Gastroesophageal sphincter (tissue), 4 donors: ENCODE results near the gene ABHD2. TPM values are rescaled to one million over a fixed set of nuclear protein-coding genes. Genes with fewer than 3 reads are reported as not detected.
"Not testable (repeated sequence)": the region's sequence is repeated elsewhere in the genome, so short reads cannot be mapped to it uniquely, and the experiment has no call there.

Experiments
- ATAC-seq: fragments of 150-250 bp; one replicate; pipeline ENCODE4 v1.9.1; 2016; ENCODE audit warnings: mild to moderate bottlenecking, moderate library complexity
- H3K27ac ChIP-seq, 4 donors: fragments of 200-600 bp; sonication (generic) in 3 of 4; 1 replicate in 3 of 4; 2 replicates in 1 of 4; pipeline ENCODE4 v1.5.1; 2016 to 2019
- H3K27me3 ChIP-seq: fragments of 200-600 bp; sonication (generic); one replicate; pipeline ENCODE4 v1.5.1; 2019
- H3K36me3 ChIP-seq, 2 donors: fragments of 200-600 bp; sonication (generic); one replicate each; pipeline ENCODE4 v1.5.1; 2019; ENCODE audit warnings: control low read depth in 1 of 2
- H3K4me1 ChIP-seq, 3 donors: fragments of 200-600 bp; sonication (generic); 1 replicate in 2 of 3; 2 replicates in 1 of 3; pipeline ENCODE4 v1.5.1; 2016 to 2019; ENCODE audit warnings: control low read depth in 2 of 3
- H3K4me3 ChIP-seq, 2 donors: fragments of 200-600 bp; sonication (generic); one replicate each; pipeline ENCODE4 v1.5.1; 2019; ENCODE audit warnings: mild to moderate bottlenecking in 1 of 2, moderate library complexity in 1 of 2
- H3K9me3 ChIP-seq, 3 donors: fragments of 200-600 bp; sonication (generic); one replicate each; pipeline ENCODE4 v1.5.1; 2017 to 2019; ENCODE audit warnings: control low read depth in 2 of 3
- EP300 ChIP-seq: sonication (generic); formaldehyde crosslinking; IDR thresholded peaks from one replicate; pipeline ENCODE4 v1.6.1; 2017; ENCODE audit warnings: antibody characterized with exemption, mild to moderate bottlenecking
- POLR2A ChIP-seq, 2 donors: fragments of 450-650 bp; IDR thresholded peaks; one replicate each; pipeline ENCODE4 v1.6.1; 2017; ENCODE audit warnings: antibody characterized with exemption in 2 of 2, mild to moderate bottlenecking in 2 of 2, moderate library complexity in 1 of 2
- POLR2AphosphoS5 ChIP-seq: sonication (generic); formaldehyde crosslinking; IDR thresholded peaks from one replicate; pipeline ENCODE4 v1.6.1; 2017; ENCODE audit warnings: antibody characterized with exemption
- WGBS, 2 donors: methylation state at CpG; one replicate each; pipeline ENCODE4 v1.1.5; 2018; ENCODE audit warnings: low coverage in 1 of 2; 5-methylcytosine and 5-hydroxymethylcytosine counted together
- total RNA-seq, 4 donors: library from RNA; depleted of rRNA; stranded (reverse); fragments of >200 nt; gene quantifications; one replicate each; pipeline ENCODE4 v1.1.0, GENCODE V29; 2016
- TF ChIP-seq, protein P1 (sequence below), 4 experiments: fragments of 200-600 bp in 2 of 4; fragments of 450-650 bp in 2 of 4; sonication (generic) in 1 of 4; IDR thresholded peaks; one replicate each; pipeline ENCODE4 v1.5.1; 2017 to 2019; ENCODE audit warnings: antibody characterized with exemption in 4 of 4, mild to moderate bottlenecking in 2 of 4, moderate library complexity in 2 of 4

Gene ABHD2
- total RNA-seq, 4 donors from 2014 or later, result 54.6 to 108 (median 75.9) TPM

DNA sequence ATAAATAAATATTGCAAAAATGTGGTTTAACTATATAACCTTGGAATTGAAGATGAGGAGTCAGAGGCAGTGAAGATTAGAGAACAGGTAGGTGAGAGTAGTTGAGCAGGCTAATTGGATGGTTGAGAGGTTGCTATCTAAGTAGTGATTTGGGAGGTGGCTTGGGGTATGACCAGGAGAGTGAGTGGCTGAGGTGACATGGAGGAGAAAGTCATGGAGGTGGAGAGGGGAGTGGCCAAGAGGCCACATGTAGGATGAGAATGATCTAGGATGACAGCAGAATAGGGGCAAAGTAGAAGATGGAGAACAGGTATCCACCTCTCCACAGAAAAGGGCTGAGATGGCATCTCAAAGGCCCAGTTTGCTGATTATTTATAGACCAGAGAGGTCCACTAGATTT lies 143.6 kb downstream of the ABHD2 start:
- no peak overlapping the region for H3K4me3 ChIP-seq
- no peak for ATAC-seq
- TF ChIP-seq EP300, result no peak
- TF ChIP-seq, protein P1, sequence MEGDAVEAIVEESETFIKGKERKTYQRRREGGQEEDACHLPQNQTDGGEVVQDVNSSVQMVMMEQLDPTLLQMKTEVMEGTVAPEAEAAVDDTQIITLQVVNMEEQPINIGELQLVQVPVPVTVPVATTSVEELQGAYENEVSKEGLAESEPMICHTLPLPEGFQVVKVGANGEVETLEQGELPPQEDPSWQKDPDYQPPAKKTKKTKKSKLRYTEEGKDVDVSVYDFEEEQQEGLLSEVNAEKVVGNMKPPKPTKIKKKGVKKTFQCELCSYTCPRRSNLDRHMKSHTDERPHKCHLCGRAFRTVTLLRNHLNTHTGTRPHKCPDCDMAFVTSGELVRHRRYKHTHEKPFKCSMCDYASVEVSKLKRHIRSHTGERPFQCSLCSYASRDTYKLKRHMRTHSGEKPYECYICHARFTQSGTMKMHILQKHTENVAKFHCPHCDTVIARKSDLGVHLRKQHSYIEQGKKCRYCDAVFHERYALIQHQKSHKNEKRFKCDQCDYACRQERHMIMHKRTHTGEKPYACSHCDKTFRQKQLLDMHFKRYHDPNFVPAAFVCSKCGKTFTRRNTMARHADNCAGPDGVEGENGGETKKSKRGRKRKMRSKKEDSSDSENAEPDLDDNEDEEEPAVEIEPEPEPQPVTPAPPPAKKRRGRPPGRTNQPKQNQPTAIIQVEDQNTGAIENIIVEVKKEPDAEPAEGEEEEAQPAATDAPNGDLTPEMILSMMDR (IDR thresholded peaks at IDR 0.05), result no peak
- TF ChIP-seq POLR2AphosphoS5, result no peak
- no peak for TF ChIP-seq POLR2A (IDR thresholded peaks at IDR 0.05)
- H3K27me3 ChIP-seq, result peaks cover 3% of the 10 kb centered on the region
- no peaks in the 10 kb centered on the region for H3K4me1 ChIP-seq
- H3K9me3 ChIP-seq, result no peaks in the 10 kb centered on the region
- no peak overlapping the region for H3K27ac ChIP-seq
- no peaks in the 10 kb centered on the region for H3K36me3 ChIP-seq

DNA sequence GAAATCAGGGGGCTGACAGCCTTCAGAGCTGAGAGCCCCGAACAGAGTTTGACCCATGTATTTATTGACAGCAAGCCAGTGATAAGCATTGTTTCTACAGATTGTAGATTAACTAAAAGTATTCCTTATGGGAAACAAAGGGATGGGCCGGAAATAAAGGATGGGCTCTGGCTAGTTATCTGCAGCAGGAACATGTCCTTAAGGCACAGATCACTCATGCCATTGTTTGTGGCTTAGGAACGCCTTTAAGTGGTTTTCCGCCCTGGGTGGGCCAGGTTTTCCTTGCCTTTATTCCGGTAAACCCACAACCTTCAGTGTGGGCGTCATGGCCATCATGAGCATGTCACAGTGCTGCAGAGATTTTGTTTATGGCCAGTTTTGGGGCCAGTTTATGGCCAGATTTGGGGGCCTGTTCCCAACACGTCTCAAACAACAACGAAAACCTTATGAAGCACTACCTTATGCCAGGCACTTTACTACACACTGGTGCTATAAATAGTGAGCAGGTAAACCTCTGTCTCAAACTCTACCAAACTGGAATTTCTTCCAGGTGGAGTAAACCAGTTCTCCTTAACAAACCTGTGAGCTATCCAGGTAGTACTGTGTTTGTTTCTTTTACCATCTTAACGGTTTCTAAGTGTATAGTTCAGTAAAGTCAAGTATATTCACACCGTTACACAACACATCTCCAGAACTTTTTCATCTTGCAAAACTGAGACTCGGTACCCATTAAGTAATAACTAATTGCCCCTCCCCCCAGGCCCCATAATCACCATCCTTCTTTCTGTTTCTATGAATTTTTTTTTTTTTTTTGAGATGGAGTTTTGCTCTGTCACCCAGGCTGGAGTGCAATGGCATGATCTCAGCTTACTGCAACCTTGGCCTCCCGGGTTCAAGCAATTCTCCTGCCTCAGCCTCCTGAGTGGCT lies 151.9 kb downstream of the ABHD2 start:
- not testable (repeated sequence) for H3K36me3 ChIP-seq, ATAC-seq, H3K27me3 ChIP-seq, H3K4me3 ChIP-seq, H3K9me3 ChIP-seq, H3K27ac ChIP-seq
- H3K4me1 ChIP-seq, result peaks cover 3 to 19% (median 6%) of the 10 kb centered on the region in 3 donors
- WGBS, 2 donors, result 78 to 89% methylated on average over 10 to 12 of the region's 12 CpGs

DNA sequence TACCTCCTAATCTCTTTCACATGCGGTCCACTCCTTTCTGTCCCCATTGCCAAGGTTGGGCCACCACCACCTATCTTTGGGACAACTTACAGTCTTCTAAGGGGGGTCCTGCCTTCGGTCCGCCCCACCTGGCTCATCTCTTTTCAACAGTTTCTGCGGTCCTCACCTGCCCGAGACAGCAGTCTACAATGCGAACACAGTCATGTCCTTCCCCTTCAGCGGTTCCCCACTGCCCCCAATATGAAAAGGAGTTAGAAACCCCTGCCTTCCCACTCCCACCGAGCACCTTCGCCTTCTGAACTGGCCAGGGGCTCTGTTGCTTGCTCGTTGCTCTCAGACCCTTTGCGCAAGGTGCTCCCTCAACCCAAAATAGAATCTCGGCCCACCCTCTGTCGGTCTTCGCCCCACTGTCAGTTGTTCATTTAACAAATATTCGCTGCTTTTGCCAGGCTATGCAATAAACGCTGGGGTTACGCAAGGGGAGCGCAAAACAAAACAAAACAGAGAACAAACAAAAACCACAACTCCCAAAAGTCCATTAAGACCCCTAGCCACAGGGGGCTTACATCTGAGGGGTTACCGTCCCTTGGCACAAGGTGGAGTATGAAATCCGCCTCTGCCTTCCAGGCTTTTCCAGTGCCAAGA lies 154.9 kb downstream of the ABHD2 start:
- Histone ChIP-seq H3K4me3 (peak overlapping the region; percentile 54 to 76), H3K36me3 (no peaks in the 10 kb centered on the region), H3K27ac (peak overlapping the region in 3 of 4 donors; percentile 35 to 76 (median 58)), H3K4me1 (peaks cover 3 to 19% (median 6%) of the 10 kb centered on the region in 3 donors), H3K9me3 (no peaks in the 10 kb centered on the region), H3K27me3 (no peaks in the 10 kb centered on the region)
- ATAC-seq, result peak; percentile 68
- 33% methylated on average over 14 of the region's 20 CpGs; no CpG with 5 or more reads in 1 of the 2 donors for WGBS, 2 donors
- TF ChIP-seq, protein P1 (IDR thresholded peaks at IDR 0.05), result no peak
- TF ChIP-seq POLR2AphosphoS5 (no peak), POLR2A (IDR thresholded peaks at IDR 0.05) (no peak), EP300 (no peak)

DNA sequence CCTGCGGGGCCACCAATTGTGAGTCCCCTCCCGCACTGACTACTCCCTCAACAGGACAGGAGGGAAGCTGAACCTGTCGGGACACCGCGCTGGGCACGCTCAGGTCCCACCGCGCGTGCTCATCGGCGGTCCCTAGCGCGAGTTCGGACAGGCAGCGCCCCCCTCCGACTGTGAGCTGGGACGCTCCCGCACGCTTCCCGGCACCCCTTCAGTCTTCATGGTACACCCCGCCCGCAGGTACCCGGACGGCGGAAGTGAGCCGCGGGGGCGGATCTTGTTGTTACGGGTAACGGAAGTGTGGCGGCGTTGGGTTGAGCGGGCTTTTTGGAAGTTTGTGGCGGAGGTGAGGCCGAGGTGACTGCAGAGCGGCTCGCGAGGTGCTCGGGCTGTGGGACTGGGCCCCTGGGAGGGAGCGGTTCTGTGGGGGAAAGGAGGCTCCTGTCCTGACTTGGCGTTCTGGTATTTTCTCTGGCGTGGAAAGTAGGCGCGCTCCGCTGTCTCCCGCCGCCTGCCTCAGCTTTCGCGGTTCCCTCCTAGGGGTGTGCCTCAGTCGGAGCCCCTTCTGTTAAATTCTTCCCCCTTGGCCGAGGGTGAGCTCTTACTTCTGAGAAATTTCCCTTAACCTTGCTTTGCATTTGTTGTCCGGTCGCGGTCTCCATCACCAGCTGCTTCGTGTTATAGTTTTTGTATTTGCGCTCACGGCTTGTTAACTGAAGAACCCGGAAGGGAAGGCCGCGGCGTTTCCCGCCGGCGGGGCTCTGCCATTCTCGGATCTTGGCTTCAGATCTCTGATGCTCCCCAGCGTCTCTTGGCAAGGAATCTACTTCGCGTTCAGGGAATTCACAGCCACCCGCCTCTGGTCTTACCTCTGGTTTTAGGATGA lies 155.7 kb downstream of the ABHD2 start, which contains the start of gene FANCI:
TSS of gene FANCI (plus strand) at position 289 of the 883 bp plus-strand sequence. CDS start 3,669 bp downstream, outside the sequence.
- Histone ChIP-seq H3K4me3 (peak within 1 kb of the TSS; percentile 54 to 76), H3K9me3 (no peaks in the 10 kb centered on the region), H3K4me1 (peaks cover 3 to 19% (median 6%) of the 10 kb centered on the region in 3 donors), H3K36me3 (no peaks in the 10 kb centered on the region), H3K27ac (peak within 1 kb of the TSS in 3 of 4 donors; percentile 35 to 76 (median 58)), H3K27me3 (no peaks in the 10 kb centered on the region)
- ATAC-seq, result peak; percentile 98
- TF ChIP-seq, protein P1 (IDR thresholded peaks at IDR 0.05), result peak in 3 of 4 experiments; percentile 42 to 70 (median 50)
- TF ChIP-seq POLR2AphosphoS5, result peak; percentile 62
- no peak for TF ChIP-seq POLR2A (IDR thresholded peaks at IDR 0.05)
- TF ChIP-seq EP300, result no peak
- WGBS, 2 donors, result 0% methylated on average over 9 to 28 of the region's 69 CpGs

DNA sequence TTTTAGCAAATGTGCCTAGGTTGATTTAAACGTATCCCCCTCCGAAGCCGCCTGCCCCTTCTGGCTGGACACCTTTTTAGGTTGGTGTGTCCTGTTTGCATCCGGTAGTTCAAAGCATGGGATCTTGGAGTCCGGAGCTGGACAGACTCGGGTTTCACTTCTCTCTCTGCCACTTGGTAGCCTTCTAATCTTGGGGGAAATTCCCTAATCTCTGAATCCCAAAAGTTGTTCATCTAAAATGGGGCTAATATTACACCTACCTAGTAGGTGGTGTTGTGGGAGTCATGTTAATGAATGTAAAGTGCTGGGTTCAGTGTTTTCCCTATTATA lies 156.3 kb downstream of the ABHD2 start:
- Histone ChIP-seq H3K27ac (peak overlapping the region in 1 of 4 donors; percentile 76), H3K36me3 (no peaks in the 10 kb centered on the region), H3K4me1 (peaks cover 3 to 19% (median 6%) of the 10 kb centered on the region in 3 donors), H3K4me3 (peak overlapping the region; percentile 54 to 76), H3K27me3 (no peaks in the 10 kb centered on the region), H3K9me3 (no peaks in the 10 kb centered on the region)
- no peak for ATAC-seq
- 0% methylated on average over 2 of the region's 6 CpGs; no CpG with 5 or more reads in 1 of the 2 donors for WGBS, 2 donors
- TF ChIP-seq POLR2A (IDR thresholded peaks at IDR 0.05), result no peak
- TF ChIP-seq POLR2AphosphoS5, result no peak
- no peak for TF ChIP-seq EP300
- TF ChIP-seq, protein P1 (IDR thresholded peaks at IDR 0.05), result no peak
